ENCODE data around the gene PRPF8. TPM values are rescaled to one million over a fixed set of nuclear protein-coding genes. Genes with fewer than 3 reads are reported as not detected.
"Not testable (repeated sequence)": the region's sequence is repeated elsewhere in the genome, so short reads cannot be mapped to it uniquely, and the experiment has no call there.

PRPF8 gene
- total RNA-seq, 1 donor from 2014 or later: 97.8 TPM

DNA sequence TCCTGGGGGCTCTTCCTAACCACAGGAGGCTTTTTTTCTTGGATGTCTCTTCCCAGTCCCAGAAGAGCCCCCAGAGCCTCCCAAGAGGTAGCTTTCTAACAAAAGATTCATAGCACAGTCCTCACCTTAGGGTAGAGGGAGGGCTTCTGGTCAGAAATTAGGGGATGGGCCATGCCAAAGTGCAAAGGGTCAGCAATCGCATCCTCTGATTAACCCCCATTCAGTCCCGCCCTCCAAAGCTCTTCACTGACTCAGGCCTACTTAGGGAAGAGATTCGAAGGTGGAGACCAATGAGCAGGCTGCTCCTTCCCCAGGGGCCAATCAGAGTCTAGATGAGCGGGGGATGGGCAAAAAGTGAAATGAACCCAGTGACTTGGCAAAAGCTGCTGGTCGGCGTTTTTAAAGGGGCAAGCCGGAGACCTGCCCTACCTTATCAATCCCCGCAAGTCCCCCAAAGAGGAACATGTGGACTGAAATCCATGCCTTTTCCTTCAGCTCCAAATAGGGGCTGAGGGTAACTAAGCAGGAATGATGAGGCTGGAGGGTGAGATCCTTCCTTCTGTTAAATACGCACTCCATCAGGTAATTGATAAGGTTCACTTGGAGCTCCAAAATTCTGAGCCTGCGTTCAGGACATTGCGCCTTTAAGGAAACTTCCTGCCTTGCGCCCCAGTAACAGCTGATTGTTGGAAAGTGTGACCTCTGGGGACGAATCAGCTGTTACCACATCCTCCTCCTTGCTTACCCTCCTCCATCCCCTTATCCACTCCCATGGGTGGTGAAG, 32.4 kb upstream of the PRPF8 start:
- ATAC-seq: peak; percentile 55
- DNase-seq (ENCODE audit: low spot score): peak; percentile 97

DNA sequence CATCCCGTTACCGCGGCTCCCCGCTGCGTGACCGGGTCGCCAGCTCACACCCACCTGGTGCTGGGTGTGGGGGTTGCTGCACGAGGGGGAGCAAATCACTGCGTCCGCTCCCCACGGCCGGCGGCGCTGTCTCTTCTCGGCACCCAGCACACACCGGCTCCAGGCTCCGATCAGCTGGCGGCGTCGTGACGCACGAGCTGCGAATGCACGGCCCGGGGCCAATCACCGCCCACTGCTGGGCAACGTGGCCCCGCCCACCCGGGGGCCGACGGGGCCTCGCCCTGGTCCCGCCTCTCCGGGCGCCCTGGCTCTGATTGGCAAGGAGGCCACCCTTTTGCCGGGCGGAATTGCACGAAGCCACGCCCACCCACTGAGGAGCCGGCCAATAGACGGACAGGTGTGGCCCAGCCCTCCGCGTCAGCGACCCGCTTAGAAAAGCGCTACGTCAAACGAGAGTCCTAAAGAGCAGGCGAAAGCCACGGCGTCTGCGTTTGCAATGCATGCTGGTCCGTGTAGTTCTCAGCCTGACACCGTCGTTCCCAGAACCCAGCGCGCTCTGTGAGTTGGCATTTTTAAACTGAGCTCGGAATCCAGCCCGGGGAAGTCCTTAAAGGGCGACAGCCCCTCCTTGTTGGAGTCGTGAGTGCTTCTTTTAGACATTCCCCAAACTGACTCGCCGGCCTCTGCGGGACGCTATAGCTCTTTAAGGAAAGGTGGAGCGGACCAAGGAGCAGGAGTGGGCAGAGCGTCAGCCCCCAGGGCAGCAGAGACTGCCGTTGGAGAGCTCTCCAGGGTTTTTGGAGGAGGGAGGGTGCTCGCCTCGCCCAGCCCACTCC, 31.6 kb upstream of the PRPF8 start:
- ATAC-seq: peak; percentile 67
- peak; percentile 100 for DNase-seq (ENCODE audit: low spot score)

DNA sequence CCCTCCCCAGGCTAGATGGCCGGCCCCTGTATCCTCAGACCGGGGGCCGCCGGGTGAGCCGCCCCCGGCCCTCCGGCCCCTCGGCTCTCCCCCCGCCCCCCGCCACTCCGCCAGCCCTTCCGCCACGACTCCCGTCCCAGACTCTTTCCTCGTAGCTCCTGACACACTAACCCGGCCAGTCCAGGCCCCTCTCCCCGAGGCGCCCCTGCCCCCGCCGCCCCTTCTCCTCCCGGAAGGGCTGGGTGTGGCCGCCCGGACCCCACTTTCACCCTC, 31.1 kb upstream of the PRPF8 start:
- ATAC-seq: no peak
- no peak for DNase-seq (ENCODE audit: low spot score)

- peak; percentile 48 for ATAC-seq
- DNase-seq (ENCODE audit: low spot score): peak; percentile 96
Observed at GRCh38 chr17:1714980-1715802, 30.5 kb upstream of the PRPF8 start.

DNA sequence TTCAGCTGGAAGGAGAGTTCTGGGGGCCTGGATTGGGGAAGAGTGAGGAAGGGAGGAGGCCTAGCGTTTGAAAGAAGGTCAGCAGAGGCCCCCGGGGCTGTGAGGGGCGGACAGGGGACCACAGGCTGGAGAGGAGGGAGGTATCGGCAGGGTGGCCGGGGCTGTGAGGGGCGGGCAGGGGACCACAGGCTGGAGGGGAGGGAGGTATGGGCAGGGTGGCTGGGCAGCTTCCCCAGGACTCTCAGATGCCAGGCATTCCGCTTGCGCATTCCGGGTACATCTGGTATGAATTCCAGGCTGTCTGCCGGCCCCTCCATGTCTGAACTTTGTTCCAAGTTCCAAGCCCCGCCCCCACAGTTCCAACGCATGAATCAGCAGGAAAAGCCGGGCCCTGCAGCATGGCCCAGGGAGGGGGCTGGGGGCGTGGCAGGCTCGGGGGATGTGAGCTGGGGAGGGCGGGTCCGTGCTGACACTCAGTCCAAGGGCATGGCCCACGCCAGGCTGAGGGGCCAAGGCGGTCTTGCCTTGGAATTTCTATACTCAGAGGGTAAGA, 29.8 kb upstream of the PRPF8 start:
- ATAC-seq (peak; percentile 38), DNase-seq (ENCODE audit: low spot score) (peak; percentile 98)

GRCh38 chr17:1713878-1714426, 29.3 kb upstream of the PRPF8 start:
- DNase-seq (ENCODE audit: low spot score): peak; percentile 54
- ATAC-seq: no peak

- DNase-seq (ENCODE audit: low spot score) (no peak), ATAC-seq (no peak)
Observed at GRCh38 chr17:1713160-1713877, 28.7 kb upstream of the PRPF8 start.

DNA sequence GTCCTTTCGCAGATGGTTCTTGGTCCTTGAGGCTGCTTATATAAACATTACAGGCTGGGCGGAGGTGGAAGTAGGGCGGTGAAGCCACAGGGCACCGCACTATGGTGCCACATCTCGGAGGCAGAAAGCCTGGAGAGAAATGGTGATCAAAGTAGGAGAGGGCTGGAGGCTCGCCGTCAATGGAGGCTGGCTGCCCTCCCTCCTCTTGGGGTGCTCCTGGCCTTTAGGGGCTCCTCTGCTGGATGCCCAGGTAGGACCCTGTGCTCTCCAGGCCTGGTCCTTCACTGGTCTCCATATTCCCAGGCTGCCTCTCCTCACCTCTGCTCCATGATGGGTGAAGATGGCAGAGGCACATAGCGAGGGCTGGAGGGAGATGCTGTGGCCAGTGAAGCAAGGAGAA, 27.6 kb upstream of the PRPF8 start:
- DNase-seq (ENCODE audit: low spot score) (no peak), ATAC-seq (no peak)

- no peak for ATAC-seq
- DNase-seq (ENCODE audit: low spot score): no peak
Observed at GRCh38 chr17:1711804-1712203, 27.1 kb upstream of the PRPF8 start.

GRCh38 chr17:1710807-1711553, 26.3 kb upstream of the PRPF8 start:
- DNase-seq (ENCODE audit: low spot score): no peak
- no peak for ATAC-seq

- peak; percentile 88 for DNase-seq (ENCODE audit: low spot score)
- peak; percentile 64 for ATAC-seq
Observed at GRCh38 chr17:1709971-1710806, 25.5 kb upstream of the PRPF8 start, which contains the start of gene TLCD2. Gene TLCD2 (minus strand): TSS chr17:1710377. CDS start chr17:1710242, 135 bp downstream.

- ATAC-seq (peak; percentile 18), DNase-seq (ENCODE audit: low spot score) (no peak)
Observed at GRCh38 chr17:1709403-1709951, 24.8 kb upstream of the PRPF8 start.

DNA sequence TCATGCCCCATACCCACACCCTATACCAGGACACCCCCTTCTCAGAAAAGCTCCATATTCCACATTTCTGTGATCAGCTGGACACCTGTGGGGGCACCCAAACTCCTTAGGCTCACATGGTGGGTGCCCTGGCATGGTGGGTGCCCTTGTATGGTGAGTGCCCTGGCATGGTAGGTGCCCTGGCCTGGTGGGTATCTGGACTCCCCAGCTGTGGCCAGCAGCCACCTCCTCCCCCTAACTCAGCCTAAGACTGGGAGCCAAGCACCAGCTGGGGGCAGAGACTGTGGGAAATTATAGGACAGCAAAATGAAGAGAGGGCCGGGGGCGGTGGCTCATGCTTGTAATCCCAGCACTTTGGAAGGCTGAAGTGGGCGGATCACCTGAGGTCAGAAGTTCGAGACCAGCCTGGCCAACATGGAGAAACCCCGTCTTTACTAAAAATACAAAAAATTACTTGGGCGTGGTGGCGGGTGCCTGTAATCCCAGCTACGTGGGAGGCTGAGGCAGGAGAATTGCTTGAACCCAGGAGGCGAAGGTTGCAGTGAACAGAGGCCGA, 24.2 kb upstream of the PRPF8 start:
- DNase-seq (ENCODE audit: low spot score); ATAC-seq: not testable (repeated sequence)

DNA sequence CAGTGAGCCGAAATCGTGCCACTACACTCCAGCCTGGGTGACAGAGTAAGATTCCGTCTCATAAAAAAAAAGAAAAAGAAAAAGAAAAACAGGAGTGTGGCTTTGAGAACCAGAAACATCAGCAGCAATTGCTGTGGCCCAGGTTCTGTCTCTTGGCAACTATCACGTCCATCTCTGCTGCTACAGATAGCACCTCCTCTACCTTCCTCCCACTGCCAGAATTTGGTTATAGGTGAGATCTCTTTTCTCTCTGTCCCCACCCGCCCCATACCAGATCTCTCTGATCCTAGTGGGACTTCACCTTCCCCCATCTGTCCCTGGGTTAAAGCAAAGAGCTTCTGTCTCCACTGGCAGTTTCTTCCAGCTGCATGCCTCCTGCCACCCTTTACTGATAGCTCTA, 22.4 kb upstream of the PRPF8 start:
- no peak for ATAC-seq

GRCh38 chr17:1705004-1705403, 20.3 kb upstream of the PRPF8 start:
- DNase-seq (ENCODE audit: low spot score) (no peak), ATAC-seq (no peak)

More for the DNA sequence above, 22.4 kb upstream of the PRPF8 start:
- DNase-seq (ENCODE audit: low spot score): no peak

- ATAC-seq (no peak), DNase-seq (ENCODE audit: low spot score) (no peak)
Observed at GRCh38 chr17:1703063-1703462, 18.4 kb upstream of the PRPF8 start.

DNA sequence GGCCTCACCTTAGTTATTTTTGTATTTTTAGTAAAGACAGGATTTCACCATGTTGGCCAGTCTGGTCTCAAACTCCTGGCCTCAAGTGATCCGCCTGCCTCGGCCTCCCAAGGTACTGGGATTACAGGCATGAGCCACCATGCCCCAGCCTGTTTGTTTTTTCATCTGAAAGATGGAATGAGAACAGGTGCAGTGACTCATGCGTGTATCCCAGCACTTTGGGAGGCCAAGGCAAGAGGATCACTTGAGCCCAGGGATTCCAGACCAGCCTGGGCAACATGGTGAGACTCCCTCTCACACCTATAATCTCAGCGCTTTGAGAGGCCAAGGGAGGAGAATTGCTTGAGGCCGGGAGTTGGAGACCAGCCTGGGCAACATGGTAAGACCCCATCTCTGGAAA, 15.2 kb upstream of the PRPF8 start:
- not testable (repeated sequence) for DNase-seq (ENCODE audit: low spot score)

GRCh38 chr17:1697681-1698080, 13.0 kb upstream of the PRPF8 start:
- no peak for ATAC-seq

More for the DNA sequence above, 15.2 kb upstream of the PRPF8 start:
- not testable (repeated sequence) for ATAC-seq

More at GRCh38 chr17:1697681-1698080, 13.0 kb upstream of the PRPF8 start:
- no peak for DNase-seq (ENCODE audit: low spot score)
